Activated naive CD8-positive, alpha-beta T cell treated with anti-CD3 and anti-CD28 coated beads, Interleukin-2, amount 10 ng/mL, durations not matched to agents 7 days and 5 days (primary cell): Measurements from ENCODE around the gene SNW1. TPM values are rescaled to one million over a fixed set of nuclear protein-coding genes. Genes with fewer than 3 reads are reported as not detected.
"Not testable (repeated sequence)": the region's sequence is repeated elsewhere in the genome, so short reads cannot be mapped to it uniquely, and the experiment has no call there.

Source experiments
- ATAC-seq: fragments of 150-1000 bp; cut with Tn5 transposase; one replicate; pipeline ENCODE4 v1.10.0; 2021; ENCODE audit warnings: low read depth, moderate library complexity
- POLR2A ChIA-PET: fragments of 350-600 bp; sonication (Branson Sonifier 250); formaldehyde crosslinking; loops from one replicate; lab custom pipeline; 2021; ENCODE audit warnings: antibody characterized with exemption; lab: Charles Lee
- DNase-seq: peaks from one replicate; pipeline ENCODE4 v3.0.0; 2021
- H3K27ac Mint-ChIP-seq: one replicate; pipeline ENCODE4 v1.8.0; 2022; ENCODE audit warnings: mild to moderate bottlenecking, mixed read lengths
- H3K27me3 Mint-ChIP-seq: one replicate; pipeline ENCODE4 v1.8.0; 2022; ENCODE audit warnings: mild to moderate bottlenecking, moderate library complexity, mixed read lengths
- H3K36me3 Mint-ChIP-seq: one replicate; pipeline ENCODE4 v1.8.0; 2021; ENCODE audit warnings: mild to moderate bottlenecking, mixed read lengths
- H3K4me1 Mint-ChIP-seq: one replicate; pipeline ENCODE4 v1.8.0; 2021; ENCODE audit warnings: mixed read lengths
- H3K4me3 Mint-ChIP-seq: one replicate; pipeline ENCODE4 v1.8.0; 2022; ENCODE audit warnings: mild to moderate bottlenecking, moderate library complexity, mixed read lengths
- H3K9me3 Mint-ChIP-seq: one replicate; pipeline ENCODE4 v1.8.0; 2021; ENCODE audit warnings: mixed read lengths
- total RNA-seq, 2 experiments: library from RNA; stranded (reverse); gene quantifications; one replicate each; pipeline ENCODE4 v1.2.3, GENCODE V29; 2021

SNW1 gene
- 100 to 1,000 TPM; 105 to 108 TPM for total RNA-seq

DNA sequence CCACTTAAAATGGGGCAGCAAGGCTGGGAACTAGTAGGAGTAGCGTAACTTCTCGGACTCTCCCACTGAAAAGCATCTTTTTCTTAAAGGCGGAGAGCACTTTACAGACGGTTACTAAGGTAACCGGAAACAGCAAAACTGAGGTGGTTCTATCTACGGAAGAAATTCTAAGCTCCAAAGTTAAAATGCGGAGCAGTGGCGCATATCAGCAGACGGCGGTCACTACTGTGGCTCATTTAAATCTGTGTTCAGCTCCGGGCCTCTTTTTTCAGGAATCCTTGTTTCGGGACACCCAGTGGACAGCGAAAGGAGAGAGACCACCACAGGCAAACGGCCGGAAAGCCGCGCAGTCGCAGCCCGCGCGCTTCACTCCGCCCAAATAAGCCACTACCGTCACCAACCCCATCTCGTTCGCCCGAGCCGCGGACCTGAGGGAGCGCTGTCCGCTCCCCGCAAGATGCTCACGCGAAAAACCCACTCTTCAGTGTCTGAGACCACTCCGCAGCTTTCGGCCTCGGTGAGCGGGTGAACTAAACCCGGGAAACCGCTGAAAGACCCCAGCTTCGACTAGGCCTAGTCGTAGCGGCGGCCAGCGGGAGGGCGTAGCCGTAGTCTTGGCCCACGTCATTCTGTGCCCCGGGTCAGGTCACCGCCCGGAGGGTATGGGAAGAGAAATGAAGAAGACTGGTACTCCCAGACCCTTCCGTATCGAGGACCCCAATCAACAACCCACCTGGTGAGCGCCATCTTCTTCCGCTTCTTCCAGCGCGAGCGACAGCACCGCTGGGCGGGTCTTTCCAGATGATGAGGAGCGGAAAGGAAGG, at the start of gene SNW1:
SNW1 (minus strand) TSS at position 776 of the 824 bp plus-strand sequence; CDS start at position 747, 29 bp downstream.
- peaks cover 26% of the 10 kb centered on the region for H3K4me1 Mint-ChIP-seq
- H3K4me3 Mint-ChIP-seq, result peak within 1 kb of the TSS; percentile 95
- no peaks in the 10 kb centered on the region for H3K9me3 Mint-ChIP-seq
- peaks cover 13% of the 10 kb centered on the region for H3K36me3 Mint-ChIP-seq
- ATAC-seq, result peak; percentile 93
- peak within 1 kb of the TSS; percentile 96 for H3K27ac Mint-ChIP-seq
- peak; percentile 85 for DNase-seq
- H3K27me3 Mint-ChIP-seq, result no peaks in the 10 kb centered on the region
- POLR2A ChIA-PET, result interaction anchor here (0.6 to 2.2 kb wide), 7 partner anchors 8 to 304 kb away, joined by 3 to 10 read pairs (median 4); partner anchors contain the start of genes ADCK1 and VIPAS39

DNA sequence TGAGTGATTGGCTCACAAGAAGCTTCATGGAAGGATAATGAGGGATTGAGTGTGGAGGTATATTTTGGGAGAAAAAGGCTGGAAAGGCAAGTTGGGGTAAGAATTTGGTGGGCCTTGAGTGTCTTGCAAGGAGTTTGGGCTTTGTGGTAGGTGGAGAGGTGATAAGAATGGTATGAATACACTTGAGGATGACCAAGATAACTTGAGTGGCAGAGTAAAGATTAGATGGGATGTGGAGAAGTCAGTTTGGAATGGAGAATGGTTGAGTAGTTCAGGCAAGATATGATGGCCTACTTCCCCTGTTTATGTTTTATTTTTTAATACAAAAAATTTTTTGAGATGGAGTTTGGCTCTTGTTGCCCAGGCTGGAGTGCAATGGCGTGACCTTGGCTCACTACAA, 48.1 kb upstream of the SNW1 start:
- H3K27me3 Mint-ChIP-seq, result no peaks in the 10 kb centered on the region
- H3K27ac Mint-ChIP-seq, result no peak overlapping the region
- DNase-seq (no peak), ATAC-seq (no peak)
- no peak overlapping the region for H3K4me3 Mint-ChIP-seq
- H3K36me3 Mint-ChIP-seq, result no peaks in the 10 kb centered on the region
- H3K4me1 Mint-ChIP-seq, result peaks cover 6% of the 10 kb centered on the region
- POLR2A ChIA-PET, result no interaction called here
- no peaks in the 10 kb centered on the region for H3K9me3 Mint-ChIP-seq

DNA sequence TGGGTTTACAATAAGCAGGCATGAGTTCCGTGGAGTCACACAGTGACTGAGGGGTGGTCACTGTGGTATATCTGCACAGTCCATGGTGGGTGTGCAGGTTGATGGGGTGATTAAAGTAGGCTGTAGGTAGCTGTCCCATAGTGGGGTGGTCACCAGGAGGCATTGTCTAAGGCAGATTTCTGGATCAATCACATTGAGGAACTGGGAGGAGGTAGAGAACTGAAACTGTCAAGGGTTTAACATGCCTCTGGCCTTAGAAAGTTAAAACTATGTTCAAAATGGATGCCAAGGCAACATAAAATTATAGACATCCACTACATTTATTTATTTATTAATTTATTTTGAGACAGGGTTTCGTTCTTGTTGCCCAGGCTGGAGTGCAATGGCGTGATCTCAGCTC, 47.3 kb upstream of the SNW1 start:
- POLR2A ChIA-PET, result no interaction called here
- no peaks in the 10 kb centered on the region for H3K27me3 Mint-ChIP-seq
- no peaks in the 10 kb centered on the region for H3K9me3 Mint-ChIP-seq
- no peaks in the 10 kb centered on the region for H3K36me3 Mint-ChIP-seq
- no peak overlapping the region for H3K4me3 Mint-ChIP-seq
- no peak overlapping the region for H3K27ac Mint-ChIP-seq
- DNase-seq, result no peak
- peaks cover 4% of the 10 kb centered on the region for H3K4me1 Mint-ChIP-seq
- ATAC-seq, result no peak

DNA sequence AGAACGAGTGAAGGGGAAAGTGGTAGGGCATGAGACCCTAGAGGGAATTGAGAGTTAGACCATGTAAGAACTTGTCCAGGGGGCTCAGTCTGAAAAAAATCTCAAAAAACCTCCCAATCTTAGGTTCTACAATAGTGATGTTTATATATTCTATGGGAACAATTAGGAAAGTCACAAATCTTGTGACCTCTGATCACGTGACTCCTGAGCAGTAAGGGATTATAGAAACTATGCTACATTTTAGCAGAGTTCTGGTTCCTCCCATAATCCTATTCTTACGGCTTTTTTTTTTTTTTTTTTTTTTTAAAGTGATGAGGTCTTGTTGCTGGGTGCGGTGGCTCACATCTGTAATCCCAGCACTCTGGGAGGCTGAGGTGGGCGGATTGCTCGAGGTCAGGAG, 44.8 kb upstream of the SNW1 start:
- POLR2A ChIA-PET, result no interaction called here
- no peak for ATAC-seq
- Mint-ChIP-seq H3K4me3 (no peak overlapping the region), H3K27ac (no peak overlapping the region), H3K9me3 (no peaks in the 10 kb centered on the region), H3K27me3 (no peaks in the 10 kb centered on the region), H3K4me1 (peaks cover 5% of the 10 kb centered on the region), H3K36me3 (no peaks in the 10 kb centered on the region)
- no peak for DNase-seq

DNA sequence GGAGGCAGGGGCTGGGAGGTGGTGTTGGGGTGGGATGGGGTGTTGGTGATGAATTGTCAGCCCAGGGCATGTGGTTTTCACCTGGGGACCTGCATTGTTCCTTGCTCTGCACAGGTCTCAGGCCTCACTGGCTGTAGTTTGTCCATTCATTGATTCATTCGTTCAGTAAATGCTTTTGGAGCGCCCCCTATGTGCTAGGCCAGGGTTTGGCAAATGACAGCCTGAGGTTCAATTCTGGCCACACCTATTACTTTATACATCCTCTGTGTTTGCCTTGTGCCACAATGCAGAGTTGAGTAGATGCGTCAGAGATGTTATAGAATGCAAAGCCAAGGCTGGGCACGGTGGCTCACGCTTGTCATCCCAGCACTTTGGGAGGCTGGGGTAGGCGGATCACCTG, 43.6 kb upstream of the SNW1 start:
- POLR2A ChIA-PET, result no interaction called here
- no peak overlapping the region for H3K4me3 Mint-ChIP-seq
- no peak for ATAC-seq
- H3K4me1 Mint-ChIP-seq, result peaks cover 12% of the 10 kb centered on the region
- H3K27ac Mint-ChIP-seq, result no peak overlapping the region
- no peaks in the 10 kb centered on the region for H3K36me3 Mint-ChIP-seq
- no peak for DNase-seq
- H3K9me3 Mint-ChIP-seq, result no peaks in the 10 kb centered on the region
- H3K27me3 Mint-ChIP-seq, result no peaks in the 10 kb centered on the region

DNA sequence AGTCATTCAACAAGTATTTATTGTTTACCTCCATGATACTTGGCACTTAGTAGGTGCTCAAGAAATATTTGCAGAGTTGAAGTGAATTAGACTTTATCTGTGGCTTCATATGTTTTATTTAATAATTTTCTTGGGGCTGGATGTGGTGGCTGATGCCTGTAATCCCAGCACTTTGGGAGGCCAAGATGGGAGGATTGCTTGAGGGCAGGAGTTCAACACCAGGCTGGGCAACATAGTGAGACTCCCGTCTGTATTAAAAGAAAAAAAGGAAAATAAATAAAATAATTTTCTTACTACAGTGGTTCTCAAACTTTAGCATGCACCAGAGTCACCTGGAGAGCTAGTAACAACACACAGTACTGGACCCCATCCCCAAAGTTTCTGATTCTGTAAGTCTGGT, 39.9 kb upstream of the SNW1 start:
- peak overlapping the region; percentile 85 for H3K4me3 Mint-ChIP-seq
- H3K27me3 Mint-ChIP-seq, result peaks cover 4% of the 10 kb centered on the region
- peaks cover 11% of the 10 kb centered on the region for H3K4me1 Mint-ChIP-seq
- no peak for DNase-seq
- no peak overlapping the region for H3K27ac Mint-ChIP-seq
- no peaks in the 10 kb centered on the region for H3K36me3 Mint-ChIP-seq
- H3K9me3 Mint-ChIP-seq, result no peaks in the 10 kb centered on the region
- POLR2A ChIA-PET, result interaction anchor here (1.1 to 1.4 kb wide), 3 partner anchors 10 to 41 kb away, joined by 3 to 6 read pairs (median 5); partner anchors contain the start of gene SNW1
- no peak for ATAC-seq

DNA sequence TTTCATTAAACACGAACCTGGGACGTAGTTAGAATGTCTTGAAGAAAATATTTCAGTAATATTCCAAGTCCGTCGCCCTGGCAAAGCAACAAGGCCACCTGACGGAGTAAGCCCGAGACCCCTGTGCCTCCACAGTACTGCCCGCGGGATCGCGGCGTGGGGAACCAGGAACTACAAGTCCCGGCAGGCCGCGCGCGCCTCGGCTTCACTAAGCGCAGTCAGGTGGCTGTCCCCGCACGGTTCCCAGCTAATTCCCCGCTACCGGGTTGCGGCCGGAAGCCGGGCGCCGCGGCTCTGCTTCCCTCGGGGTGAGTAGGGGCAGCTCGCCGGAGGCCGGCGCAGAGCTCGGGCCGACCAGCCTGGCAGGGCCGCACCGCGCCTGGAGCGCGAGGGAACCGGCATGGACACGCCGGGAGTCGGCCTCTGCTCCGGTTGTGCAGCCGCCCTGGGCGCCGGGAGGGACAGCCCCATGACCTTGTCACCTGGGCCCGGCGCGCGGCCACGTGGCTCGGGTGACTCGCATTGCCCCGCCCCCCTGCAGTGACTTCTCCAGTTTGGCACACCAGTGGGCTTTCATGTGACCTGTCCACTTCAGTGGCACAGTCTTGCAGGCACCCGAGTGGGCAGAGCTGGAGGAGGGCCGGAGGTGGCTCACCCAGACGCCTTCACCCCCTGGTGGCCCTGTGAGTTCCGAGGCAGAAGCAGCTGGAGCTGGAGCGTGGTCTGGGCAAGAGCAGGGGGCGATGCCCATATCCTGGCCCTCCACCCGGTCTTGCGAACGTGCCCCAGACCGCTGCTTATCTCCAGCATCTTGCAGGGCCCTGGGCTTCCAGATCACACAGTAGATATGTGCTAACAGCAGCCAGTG, 39.1 kb upstream of the SNW1 start, which contains the start of gene ADCK1:
ADCK1 (plus strand) TSS at position 247 of the 868 bp plus-strand sequence. CDS start 18,870 bp downstream, outside the sequence.
- peak within 1 kb of the TSS; percentile 81 for H3K27ac Mint-ChIP-seq
- POLR2A ChIA-PET, result interaction anchor here (1.1 to 1.4 kb wide), 3 partner anchors 9 to 40 kb away, joined by 3 to 6 read pairs (median 5); partner anchors contain the start of gene SNW1
- H3K36me3 Mint-ChIP-seq, result no peaks in the 10 kb centered on the region
- H3K9me3 Mint-ChIP-seq, result no peaks in the 10 kb centered on the region
- peaks cover 4% of the 10 kb centered on the region for H3K27me3 Mint-ChIP-seq
- peak within 1 kb of the TSS; percentile 85 for H3K4me3 Mint-ChIP-seq
- ATAC-seq (peak; percentile 90), DNase-seq (peak; percentile 90)
- peaks cover 11% of the 10 kb centered on the region for H3K4me1 Mint-ChIP-seq

DNA sequence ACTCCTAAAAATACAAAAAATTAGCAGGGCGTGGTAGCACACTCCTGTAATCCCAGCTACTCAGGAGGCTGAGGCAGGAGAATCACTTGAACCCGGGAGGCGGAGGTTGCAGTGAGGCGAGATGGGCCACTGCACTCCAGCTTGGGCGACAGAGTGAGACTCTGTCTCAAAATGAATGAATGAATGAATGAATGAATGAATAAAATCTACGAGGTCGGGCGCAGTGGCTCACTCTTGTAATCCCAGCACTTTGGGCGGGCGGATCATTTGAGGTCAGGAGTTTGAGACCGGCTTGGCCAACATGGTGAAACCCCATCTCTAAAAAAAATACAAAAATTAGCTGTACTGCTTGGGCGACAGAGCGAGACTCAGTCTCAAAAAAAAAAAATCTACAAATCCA, 38.5 kb upstream of the SNW1 start:
- Mint-ChIP-seq H3K4me1 (peaks cover 11% of the 10 kb centered on the region), H3K4me3 (peak overlapping the region; percentile 85)
- not testable (repeated sequence) for H3K27me3 Mint-ChIP-seq, H3K9me3 Mint-ChIP-seq, DNase-seq, H3K27ac Mint-ChIP-seq, ATAC-seq, H3K36me3 Mint-ChIP-seq
- POLR2A ChIA-PET, result interaction anchor here (1.4 kb wide), 2 partner anchors 38 to 39 kb away, joined by 5 to 6 read pairs; partner anchors contain the start of gene SNW1

DNA sequence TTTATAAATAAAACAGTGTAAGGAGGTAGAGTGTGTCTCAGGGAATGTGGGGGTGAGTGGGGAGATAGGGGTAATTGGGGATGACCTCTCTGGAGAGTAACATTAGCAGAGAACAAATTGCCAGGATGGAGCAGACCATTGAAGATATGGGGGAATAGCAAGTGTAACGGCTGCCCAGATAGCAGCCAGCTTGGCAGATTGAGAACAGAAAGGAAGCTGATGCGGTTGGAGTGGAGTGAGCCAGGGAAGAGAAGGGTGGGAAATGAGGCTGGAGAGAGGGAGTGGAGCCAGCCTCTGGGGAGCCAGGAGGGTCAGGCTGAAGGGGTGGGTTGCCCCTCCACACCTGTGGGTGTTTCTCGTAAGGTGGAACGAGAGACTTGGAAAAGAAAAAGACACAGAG, 33.4 kb upstream of the SNW1 start:
- Mint-ChIP-seq H3K27me3 (peaks cover 23% of the 10 kb centered on the region), H3K36me3 (no peaks in the 10 kb centered on the region), H3K4me3 (no peak overlapping the region), H3K4me1 (peaks cover 3% of the 10 kb centered on the region), H3K9me3 (no peaks in the 10 kb centered on the region), H3K27ac (no peak overlapping the region)
- DNase-seq (no peak), ATAC-seq (no peak)
- POLR2A ChIA-PET, result no interaction called here

DNA sequence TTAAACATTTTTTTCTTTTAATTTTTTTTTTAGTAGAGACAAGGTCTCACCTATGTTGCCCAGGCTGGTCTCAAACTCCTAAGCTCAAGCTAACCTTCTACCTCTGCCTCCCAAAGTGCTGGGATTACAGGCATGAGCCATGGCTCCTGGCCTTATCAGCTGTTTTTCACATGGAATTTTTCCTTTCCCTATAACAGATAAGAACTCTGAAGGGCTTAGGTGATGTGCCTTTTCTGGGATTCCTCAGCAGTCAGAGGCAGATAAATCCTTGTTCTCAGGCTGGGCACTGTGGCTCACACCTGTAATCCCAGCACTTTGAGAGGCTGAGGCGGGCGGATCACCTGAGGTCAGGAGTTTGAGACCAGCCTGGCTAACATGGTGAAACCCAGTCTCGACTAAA, 32.3 kb upstream of the SNW1 start:
- H3K4me1 Mint-ChIP-seq, ATAC-seq, H3K27ac Mint-ChIP-seq, H3K9me3 Mint-ChIP-seq, DNase-seq, H3K36me3 Mint-ChIP-seq, POLR2A ChIA-PET, H3K4me3 Mint-ChIP-seq: not testable (repeated sequence)
- H3K27me3 Mint-ChIP-seq, result peaks cover 26% of the 10 kb centered on the region

DNA sequence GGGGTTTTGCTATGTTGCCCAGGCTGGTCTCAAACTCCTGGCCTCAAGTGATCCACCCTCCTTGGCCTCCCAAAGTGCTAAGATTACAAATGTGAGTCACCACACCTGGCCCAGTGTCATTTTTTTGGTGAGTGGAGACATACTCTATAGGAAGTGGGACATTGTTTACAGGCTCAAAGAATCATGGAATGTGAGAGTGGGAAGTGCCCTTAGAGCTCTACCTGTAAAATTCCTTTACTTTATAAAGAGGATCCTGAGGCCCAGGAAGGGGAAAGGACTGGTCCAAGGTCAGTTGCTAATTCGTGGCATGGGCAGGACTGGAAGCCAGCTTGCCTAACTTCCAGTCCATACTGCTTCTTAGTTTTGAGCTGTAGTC, 30.3 kb upstream of the SNW1 start:
- no peaks in the 10 kb centered on the region for H3K9me3 Mint-ChIP-seq
- H3K4me1 Mint-ChIP-seq, result peaks cover 3% of the 10 kb centered on the region
- no peak for ATAC-seq
- no peak overlapping the region for H3K27ac Mint-ChIP-seq
- no peaks in the 10 kb centered on the region for H3K36me3 Mint-ChIP-seq
- H3K27me3 Mint-ChIP-seq, result peaks cover 21% of the 10 kb centered on the region
- POLR2A ChIA-PET, result interaction anchor here (1.5 kb wide), 1 partner anchor 9 kb away, joined by 3 read pairs; the partner anchor contains the start of gene ADCK1
- DNase-seq, result no peak
- H3K4me3 Mint-ChIP-seq, result no peak overlapping the region

DNA sequence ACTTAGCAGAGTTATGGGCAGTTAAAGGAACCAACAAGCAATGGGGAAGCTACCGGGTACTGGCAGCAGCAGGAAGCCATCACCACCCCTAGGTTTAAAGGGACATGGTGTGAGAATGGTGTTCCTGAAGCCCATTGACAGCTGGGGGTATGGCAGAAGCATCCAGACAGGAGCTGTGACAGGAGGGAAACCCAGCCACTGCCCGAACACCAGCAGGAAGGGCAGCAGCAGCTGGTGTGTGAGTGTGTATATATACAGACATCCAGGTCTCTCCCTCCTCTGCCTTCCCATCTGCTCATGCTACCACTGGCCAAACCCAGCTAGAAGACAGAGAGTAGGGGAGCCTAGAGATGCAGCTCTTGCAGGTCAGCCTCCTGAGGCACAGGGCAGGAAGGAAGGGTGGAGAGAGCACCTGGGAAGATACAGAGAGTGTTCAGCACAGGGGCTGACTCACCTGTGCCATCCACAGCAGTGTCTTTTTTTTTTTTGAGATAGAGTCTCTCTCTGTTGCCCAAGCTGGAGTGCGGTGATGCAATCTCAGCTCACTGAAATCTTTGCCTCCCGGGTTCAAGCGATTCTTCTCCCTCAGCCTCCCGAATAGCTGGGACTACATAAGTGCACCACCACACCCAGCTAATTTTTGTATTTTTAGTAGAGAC, 29.7 kb upstream of the SNW1 start:
- H3K4me1 Mint-ChIP-seq, result peaks cover 3% of the 10 kb centered on the region
- H3K27me3 Mint-ChIP-seq, result peaks cover 21% of the 10 kb centered on the region
- ATAC-seq (no peak), DNase-seq (no peak)
- POLR2A ChIA-PET, result interaction anchor here (1.5 kb wide), 1 partner anchor 10 kb away, joined by 3 read pairs; the partner anchor contains the start of gene ADCK1
- no peaks in the 10 kb centered on the region for H3K9me3 Mint-ChIP-seq
- no peak overlapping the region for H3K27ac Mint-ChIP-seq
- no peak overlapping the region for H3K4me3 Mint-ChIP-seq
- H3K36me3 Mint-ChIP-seq, result no peaks in the 10 kb centered on the region

DNA sequence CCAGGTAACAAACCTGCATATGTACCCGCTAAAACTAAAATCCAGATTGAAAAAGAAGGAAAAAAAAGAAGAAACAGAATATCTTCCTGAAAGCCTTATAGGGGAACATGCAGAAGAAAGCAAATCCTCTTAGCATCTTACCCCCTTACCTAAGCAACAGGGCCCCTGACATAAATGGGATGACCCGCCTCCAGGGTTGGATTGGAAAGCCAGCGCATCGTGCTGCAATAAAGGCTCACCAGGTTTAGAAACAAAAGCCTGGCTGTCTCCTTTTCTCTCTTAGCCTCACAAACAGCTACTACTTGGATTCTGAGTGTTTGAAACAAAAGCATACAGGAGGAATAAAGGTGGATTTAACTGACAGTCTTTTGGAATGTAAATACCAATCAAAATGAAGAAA, 25.2 kb upstream of the SNW1 start:
- H3K27ac Mint-ChIP-seq, result no peak overlapping the region
- no peak for ATAC-seq
- DNase-seq, result no peak
- POLR2A ChIA-PET, result no interaction called here
- H3K27me3 Mint-ChIP-seq, result peaks cover 14% of the 10 kb centered on the region
- peaks cover 3% of the 10 kb centered on the region for H3K4me1 Mint-ChIP-seq
- H3K4me3 Mint-ChIP-seq, result no peak overlapping the region
- H3K9me3 Mint-ChIP-seq, result no peaks in the 10 kb centered on the region
- no peaks in the 10 kb centered on the region for H3K36me3 Mint-ChIP-seq
